Measurements from ENCODE around the gene MARCHF10. TPM values are rescaled to one million over a fixed set of nuclear protein-coding genes. Genes with fewer than 3 reads are reported as not detected.

The MARCHF10 gene, protein sequence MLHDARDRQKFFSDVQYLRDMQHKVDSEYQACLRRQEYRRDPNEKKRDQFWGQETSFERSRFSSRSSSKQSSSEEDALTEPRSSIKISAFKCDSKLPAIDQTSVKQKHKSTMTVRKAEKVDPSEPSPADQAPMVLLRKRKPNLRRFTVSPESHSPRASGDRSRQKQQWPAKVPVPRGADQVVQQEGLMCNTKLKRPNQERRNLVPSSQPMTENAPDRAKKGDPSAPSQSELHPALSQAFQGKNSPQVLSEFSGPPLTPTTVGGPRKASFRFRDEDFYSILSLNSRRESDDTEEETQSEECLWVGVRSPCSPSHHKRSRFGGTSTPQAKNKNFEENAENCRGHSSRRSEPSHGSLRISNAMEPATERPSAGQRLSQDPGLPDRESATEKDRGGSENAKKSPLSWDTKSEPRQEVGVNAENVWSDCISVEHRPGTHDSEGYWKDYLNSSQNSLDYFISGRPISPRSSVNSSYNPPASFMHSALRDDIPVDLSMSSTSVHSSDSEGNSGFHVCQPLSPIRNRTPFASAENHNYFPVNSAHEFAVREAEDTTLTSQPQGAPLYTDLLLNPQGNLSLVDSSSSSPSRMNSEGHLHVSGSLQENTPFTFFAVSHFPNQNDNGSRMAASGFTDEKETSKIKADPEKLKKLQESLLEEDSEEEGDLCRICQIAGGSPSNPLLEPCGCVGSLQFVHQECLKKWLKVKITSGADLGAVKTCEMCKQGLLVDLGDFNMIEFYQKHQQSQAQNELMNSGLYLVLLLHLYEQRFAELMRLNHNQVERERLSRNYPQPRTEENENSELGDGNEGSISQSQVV
- total RNA-seq (under 1 TPM in 3 of 5 donors, not detected in 2; 0.10 to 0.23 (median 0.13) TPM), total RNA-seq (0 to 1.2 (median 0.10) reads per million in 29 experiments)
- total RNA-seq (2013) = 0.17 TPM

DNA sequence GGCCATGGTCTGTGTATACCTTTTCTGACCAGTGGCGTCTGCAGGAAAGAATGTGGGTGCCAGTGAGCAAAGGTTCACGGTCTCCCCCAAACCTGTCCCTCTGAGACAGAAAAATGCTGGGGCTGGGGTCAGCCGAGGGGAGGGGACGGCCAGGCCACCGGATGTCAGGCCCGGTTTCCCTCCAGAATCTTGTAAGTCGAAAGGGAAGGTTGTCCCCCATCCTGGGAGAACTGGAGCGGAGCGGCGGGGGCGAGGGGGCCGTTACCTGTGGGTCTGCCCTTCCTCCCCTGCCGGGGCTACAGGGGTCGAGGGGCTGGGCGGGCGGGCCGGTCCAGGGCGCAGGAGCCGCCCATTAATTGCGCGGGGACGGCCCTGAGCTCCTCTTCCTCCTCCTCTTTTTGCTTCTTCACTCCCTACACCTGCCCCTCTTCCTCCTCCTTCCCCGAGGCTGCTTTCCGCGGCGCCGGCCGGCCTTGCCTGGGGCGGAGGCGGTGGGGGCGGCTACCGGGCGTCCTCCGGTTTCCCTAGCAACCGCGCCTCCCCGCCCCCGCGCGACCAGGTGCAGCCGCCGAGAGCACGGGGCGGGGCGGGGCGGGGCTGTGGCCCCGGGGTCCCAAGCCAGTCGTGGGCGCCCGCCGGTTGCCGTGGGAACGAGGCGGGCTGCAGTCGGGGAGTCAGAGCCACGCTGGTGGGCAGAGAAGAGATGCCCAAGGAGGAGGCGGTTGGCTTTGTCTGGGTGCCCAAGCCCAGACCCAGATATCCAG is at the start of gene MARCHF10:
Gene MARCHF10, minus strand, starts transcription at position 503 of the 764 bp plus-strand sequence. CDS start 6,579 bp downstream, outside the sequence.
- H3K27me3 ChIP-seq (replicated peaks in 1 of 2; ENCODE audit: control insufficient read depth in 2 of 2, extremely low read depth in 1 of 2, insufficient read depth in 2 of 2, low read length in 1 of 2) = peaks cover 0 to 18% of the 10 kb centered on the region in 2 experiments
- no peaks in the 10 kb centered on the region for H3K36me3 Mint-ChIP-seq
- CTCF ChIA-PET = no interaction called here
- H3K4me1 ChIP-seq (ENCODE audit: control insufficient read depth in 1 of 2, extremely low read depth in 1 of 2, insufficient read depth in 2 of 2, low read length in 2 of 2) = peaks cover 3 to 6% of the 10 kb centered on the region in 2 experiments
- peaks cover 0 to 6% (median 0%) of the 10 kb centered on the region in 3 donors for H3K9me3 Mint-ChIP-seq
- no peak within 1 kb of the TSS for H3K4me3 ChIP-seq (ENCODE audit: control insufficient read depth in 1 of 2, extremely low read depth in 1 of 2, low read length in 1 of 2)
- H3K27ac ChIP-seq (ENCODE audit: low read length) = no peak within 1 kb of the TSS
- H3K4me1 Mint-ChIP-seq = peaks cover 0 to 6% (median 2%) of the 10 kb centered on the region in 3 donors
- ATAC-seq (replicated peaks in 1 of 4) (peak in 2 of 4 experiments; percentile 53 to 64), DNase-seq (peak in 17 of 35 experiments; percentile 2 to 37 (median 10))
- peaks cover 33 to 46% of the 10 kb centered on the region in 2 donors for H3K27me3 Mint-ChIP-seq
- no peaks in the 10 kb centered on the region for H3K36me3 ChIP-seq (ENCODE audit: control insufficient read depth in 2 of 2, extremely low read depth in 1 of 2, insufficient read depth in 1 of 2, low read length in 1 of 2)
- H3K9me3 ChIP-seq = no peaks in the 10 kb centered on the region
- 11% methylated on average over 43 of the region's 57 CpGs for WGBS (ENCODE audit: insufficient coverage)
- H3K27ac Mint-ChIP-seq = no peak within 1 kb of the TSS
- POLR2A ChIA-PET = no interaction called here
- H3K4me3 Mint-ChIP-seq = peak within 1 kb of the TSS in 2 of 3 donors; percentile 28 to 57

DNA sequence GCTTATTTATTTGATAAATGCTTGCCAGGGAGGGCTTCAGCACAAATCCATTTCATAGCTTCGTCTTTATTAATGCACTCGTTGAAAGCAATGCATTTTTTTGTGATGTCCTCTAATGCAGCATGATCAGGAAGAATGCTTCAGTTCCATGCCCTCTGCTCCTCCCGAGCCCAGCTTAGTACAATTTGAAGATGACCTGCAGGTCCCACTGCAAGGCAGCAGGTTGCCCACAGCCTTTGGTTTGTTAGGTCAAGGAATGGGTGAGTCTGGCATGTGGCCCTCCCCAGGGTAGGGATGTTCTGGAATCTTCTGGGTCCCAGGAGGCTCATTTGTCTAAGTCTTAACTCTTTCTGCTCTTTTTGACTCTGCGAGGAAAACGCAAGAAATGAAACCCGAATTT is 49.4 kb upstream of the MARCHF10 start:
- no peaks in the 10 kb centered on the region for H3K4me1 ChIP-seq (ENCODE audit: control insufficient read depth in 1 of 2, extremely low read depth in 1 of 2, insufficient read depth in 2 of 2, low read length in 2 of 2)
- H3K4me1 Mint-ChIP-seq = no peaks in the 10 kb centered on the region
- H3K27me3 Mint-ChIP-seq = peaks cover 17 to 18% of the 10 kb centered on the region in 2 donors
- ChIA-PET CTCF (no interaction called here), POLR2A (no interaction called here)
- peaks cover 0 to 1% (median 0%) of the 10 kb centered on the region in 3 donors for H3K9me3 Mint-ChIP-seq
- 90% methylated on average over 2 of the region's 6 CpGs for WGBS (ENCODE audit: insufficient coverage)
- ATAC-seq (replicated peaks in 1 of 4) = no peak
- H3K4me3 Mint-ChIP-seq = no peak overlapping the region
- no peaks in the 10 kb centered on the region for H3K36me3 ChIP-seq (ENCODE audit: control insufficient read depth in 2 of 2, extremely low read depth in 1 of 2, insufficient read depth in 1 of 2, low read length in 1 of 2)
- peaks cover 0 to 14% of the 10 kb centered on the region in 2 experiments for H3K27me3 ChIP-seq (replicated peaks in 1 of 2; ENCODE audit: control insufficient read depth in 2 of 2, extremely low read depth in 1 of 2, insufficient read depth in 2 of 2, low read length in 1 of 2)
- H3K9me3 ChIP-seq = no peaks in the 10 kb centered on the region
- H3K4me3 ChIP-seq (ENCODE audit: control insufficient read depth in 1 of 2, extremely low read depth in 1 of 2, low read length in 1 of 2) = no peak overlapping the region
- no peak overlapping the region for H3K27ac ChIP-seq (ENCODE audit: low read length)
- H3K36me3 Mint-ChIP-seq = no peaks in the 10 kb centered on the region
- DNase-seq = no peak
- H3K27ac Mint-ChIP-seq = no peak overlapping the region

DNA sequence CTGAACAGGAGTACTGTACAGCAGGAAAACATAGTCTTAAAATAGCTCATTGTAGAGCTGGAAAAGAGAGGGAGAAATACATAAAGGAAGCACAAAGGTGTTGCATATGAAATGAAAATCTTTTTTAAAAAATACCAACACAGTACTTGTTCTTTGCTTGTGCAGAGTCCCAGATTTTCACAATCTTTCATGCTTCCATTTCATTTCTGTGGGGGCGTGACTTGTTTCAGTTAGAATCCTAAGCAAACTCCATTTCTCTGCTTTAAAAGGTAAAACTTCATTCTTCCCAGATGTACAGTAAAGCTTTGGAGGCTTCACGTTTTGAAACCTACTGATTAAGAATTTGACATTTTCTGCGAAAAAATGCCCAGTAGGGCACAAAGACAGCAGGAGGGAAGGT is 48.5 kb upstream of the MARCHF10 start:
- CTCF ChIA-PET = no interaction called here
- H3K4me1 Mint-ChIP-seq = no peaks in the 10 kb centered on the region
- H3K9me3 Mint-ChIP-seq = peaks cover 0 to 3% (median 0%) of the 10 kb centered on the region in 3 donors
- POLR2A ChIA-PET = no interaction called here
- H3K4me1 ChIP-seq (ENCODE audit: control insufficient read depth in 1 of 2, extremely low read depth in 1 of 2, insufficient read depth in 2 of 2, low read length in 2 of 2) = no peaks in the 10 kb centered on the region
- H3K4me3 Mint-ChIP-seq = no peak overlapping the region
- peaks cover 0 to 14% of the 10 kb centered on the region in 2 experiments for H3K27me3 ChIP-seq (replicated peaks in 1 of 2; ENCODE audit: control insufficient read depth in 2 of 2, extremely low read depth in 1 of 2, insufficient read depth in 2 of 2, low read length in 1 of 2)
- H3K27me3 Mint-ChIP-seq = peaks cover 17 to 18% of the 10 kb centered on the region in 2 donors
- H3K36me3 ChIP-seq (ENCODE audit: control insufficient read depth in 2 of 2, extremely low read depth in 1 of 2, insufficient read depth in 1 of 2, low read length in 1 of 2) = no peaks in the 10 kb centered on the region
- H3K27ac ChIP-seq (ENCODE audit: low read length) = no peak overlapping the region
- DNase-seq = no peak
- no peak overlapping the region for H3K27ac Mint-ChIP-seq
- H3K9me3 ChIP-seq = no peaks in the 10 kb centered on the region
- H3K36me3 Mint-ChIP-seq = no peaks in the 10 kb centered on the region
- H3K4me3 ChIP-seq (ENCODE audit: control insufficient read depth in 1 of 2, extremely low read depth in 1 of 2, low read length in 1 of 2) = no peak overlapping the region
- 80% methylated on average over 2 of the region's 3 CpGs for WGBS (ENCODE audit: insufficient coverage)
- ATAC-seq (replicated peaks in 1 of 4) = no peak

DNA sequence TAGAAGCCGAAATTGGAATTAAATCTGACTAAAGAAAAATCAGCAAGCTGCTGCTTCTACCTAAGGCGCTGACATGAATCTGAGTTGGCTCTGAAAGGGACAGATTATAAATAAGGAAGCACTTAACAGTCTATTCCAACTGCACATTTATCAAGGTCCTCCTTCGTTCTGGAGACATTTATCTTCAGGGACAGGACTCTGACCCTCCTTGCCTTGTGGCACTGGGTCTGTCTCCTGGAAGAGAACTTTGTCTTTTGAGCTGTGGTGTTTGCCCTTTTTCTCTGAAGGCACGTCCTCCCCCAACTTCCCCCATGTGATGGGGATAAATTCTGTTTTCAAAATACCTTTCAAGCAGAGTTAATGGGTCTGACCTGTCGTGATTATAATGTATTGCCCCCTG is 47.0 kb upstream of the MARCHF10 start:
- Mint-ChIP-seq H3K27me3 (peaks cover 10 to 16% of the 10 kb centered on the region in 2 donors), H3K36me3 (no peaks in the 10 kb centered on the region), H3K4me3 (no peak overlapping the region), H3K27ac (no peak overlapping the region), H3K4me1 (no peaks in the 10 kb centered on the region), H3K9me3 (peaks cover 0 to 3% (median 0%) of the 10 kb centered on the region in 3 donors)
- H3K9me3 ChIP-seq = no peaks in the 10 kb centered on the region
- WGBS (ENCODE audit: insufficient coverage) = 70% methylated on average over 2 of the region's 5 CpGs
- H3K27me3 ChIP-seq (replicated peaks in 1 of 2; ENCODE audit: control insufficient read depth in 2 of 2, extremely low read depth in 1 of 2, insufficient read depth in 2 of 2, low read length in 1 of 2) = peaks cover 0 to 9% of the 10 kb centered on the region in 2 experiments
- DNase-seq = no peak
- no peaks in the 10 kb centered on the region for H3K36me3 ChIP-seq (ENCODE audit: control insufficient read depth in 2 of 2, extremely low read depth in 1 of 2, insufficient read depth in 1 of 2, low read length in 1 of 2)
- POLR2A ChIA-PET = no interaction called here
- H3K4me1 ChIP-seq (ENCODE audit: control insufficient read depth in 1 of 2, extremely low read depth in 1 of 2, insufficient read depth in 2 of 2, low read length in 2 of 2) = no peaks in the 10 kb centered on the region
- CTCF ChIA-PET = no interaction called here
- H3K4me3 ChIP-seq (ENCODE audit: control insufficient read depth in 1 of 2, extremely low read depth in 1 of 2, low read length in 1 of 2) = no peak overlapping the region
- no peak overlapping the region for H3K27ac ChIP-seq (ENCODE audit: low read length)
- no peak for ATAC-seq (replicated peaks in 1 of 4)

DNA sequence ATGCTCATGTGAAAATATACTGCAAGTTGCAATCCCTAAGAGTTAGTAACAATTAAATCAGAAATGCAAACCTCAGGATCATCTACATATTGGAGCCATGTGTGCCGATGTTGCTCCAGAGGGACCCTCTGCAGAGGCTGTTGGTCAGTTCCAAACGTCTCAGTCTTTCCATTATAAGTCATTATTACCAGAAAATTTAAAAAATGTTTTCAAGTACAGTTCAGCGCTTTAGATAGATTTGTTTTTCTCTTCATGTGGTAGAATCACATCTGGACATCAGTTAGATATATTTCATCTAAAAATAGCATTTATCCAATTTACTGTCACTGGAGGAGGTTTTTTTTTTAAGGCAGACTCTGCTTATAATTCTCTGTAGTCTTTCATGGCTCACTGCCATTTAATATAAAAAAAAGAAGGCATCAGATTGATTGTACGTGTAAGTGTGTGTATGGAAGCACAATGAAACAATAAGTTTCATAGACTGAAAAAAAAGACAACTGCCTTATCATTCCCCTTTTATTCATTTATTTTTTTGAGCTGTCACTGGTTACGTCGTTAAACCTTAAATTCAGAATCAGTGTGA is 46.1 kb upstream of the MARCHF10 start:
- Mint-ChIP-seq H3K4me1 (no peaks in the 10 kb centered on the region), H3K9me3 (peaks cover 0 to 3% (median 0%) of the 10 kb centered on the region in 3 donors), H3K27me3 (peaks cover 8 to 16% of the 10 kb centered on the region in 2 donors), H3K36me3 (no peaks in the 10 kb centered on the region), H3K27ac (no peak overlapping the region), H3K4me3 (no peak overlapping the region)
- WGBS (ENCODE audit: insufficient coverage) = no CpG with 5 or more reads among the region's 6 CpGs
- H3K27ac ChIP-seq (ENCODE audit: low read length) = no peak overlapping the region
- no peak for DNase-seq
- no peak for ATAC-seq (replicated peaks in 1 of 4)
- H3K36me3 ChIP-seq (ENCODE audit: control insufficient read depth in 2 of 2, extremely low read depth in 1 of 2, insufficient read depth in 1 of 2, low read length in 1 of 2) = no peaks in the 10 kb centered on the region
- H3K27me3 ChIP-seq (replicated peaks in 1 of 2; ENCODE audit: control insufficient read depth in 2 of 2, extremely low read depth in 1 of 2, insufficient read depth in 2 of 2, low read length in 1 of 2) = peaks cover 0 to 9% of the 10 kb centered on the region in 2 experiments
- no peaks in the 10 kb centered on the region for H3K9me3 ChIP-seq
- no peaks in the 10 kb centered on the region for H3K4me1 ChIP-seq (ENCODE audit: control insufficient read depth in 1 of 2, extremely low read depth in 1 of 2, insufficient read depth in 2 of 2, low read length in 2 of 2)
- POLR2A ChIA-PET = no interaction called here
- H3K4me3 ChIP-seq (ENCODE audit: control insufficient read depth in 1 of 2, extremely low read depth in 1 of 2, low read length in 1 of 2) = no peak overlapping the region
- CTCF ChIA-PET = interaction anchor here in 1 of 2 donors (0.7 kb wide), 1 partner anchor 311 kb away, joined by 3 read pairs; no protein-coding TSS in a partner anchor

All from T-cell (primary cell).